GM12865 (cell line): ENCODE data around the gene SHKBP1.
A peak's percentile ranks its signal among the peaks of the same experiment; 100 is the strongest.

Experiments
- DNase-seq: peaks from one replicate; pipeline ENCODE4 v3.0.0; 2010; ENCODE audit warnings: low read depth
- H3K4me3 ChIP-seq: 2 replicates; pipeline ENCODE4 v1.5.1; 2011; ENCODE audit warnings: mild to moderate bottlenecking, low read depth, low read length, control low read depth
- TF ChIP-seq, protein P1 (sequence below): IDR thresholded peaks from 2 replicates; pipeline ENCODE4 v1.5.1; 2011; ENCODE audit warnings: low read length, control low read depth, low read depth, inconsistent platforms; ENCODE audit not compliant: insufficient read depth; ENCODE audit errors: missing control alignments

SHKBP1 gene

DNA sequence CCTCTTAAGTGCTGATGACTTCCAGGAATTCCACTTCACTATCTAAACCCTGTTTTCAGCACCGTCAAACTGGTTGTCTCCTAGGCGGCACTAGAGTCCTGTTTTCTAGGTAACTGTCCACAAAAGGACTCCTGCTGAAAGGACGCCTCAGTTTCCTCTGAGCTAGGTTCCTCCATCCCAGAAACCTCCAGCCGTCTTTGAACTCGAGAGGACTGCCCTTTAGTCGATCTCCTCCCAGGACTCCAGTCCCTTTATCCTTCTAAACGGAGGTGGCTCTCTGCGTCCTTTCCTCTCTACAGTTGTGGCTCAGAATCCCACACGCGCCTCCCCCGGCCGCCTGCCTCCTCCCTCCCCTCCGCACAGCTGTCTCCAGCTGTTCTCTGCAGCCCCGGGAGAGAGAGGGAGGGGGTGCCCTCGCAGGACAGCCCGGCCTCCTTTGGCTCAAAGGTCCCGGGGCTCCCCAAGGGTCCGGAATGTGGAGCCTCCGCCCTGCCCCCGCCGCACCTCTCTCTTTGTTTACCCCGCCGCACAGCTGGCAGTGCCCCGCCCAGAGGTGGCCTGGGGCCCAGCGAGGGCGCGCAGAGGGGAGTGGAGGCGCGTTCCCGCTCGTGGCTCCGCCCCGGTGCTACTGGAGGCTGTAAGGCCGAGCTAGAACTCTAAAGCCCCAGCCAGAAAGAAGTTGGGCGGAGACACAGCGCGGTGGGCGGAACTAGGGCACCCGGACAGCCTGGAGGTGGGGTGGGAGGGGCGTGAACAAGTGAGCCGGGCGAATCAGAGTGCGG is 26.9 kb downstream of the SHKBP1 start:
- DNase-seq, result peak; percentile 98
- peak overlapping the region; percentile 46 for H3K4me3 ChIP-seq
- TF ChIP-seq, protein P1, sequence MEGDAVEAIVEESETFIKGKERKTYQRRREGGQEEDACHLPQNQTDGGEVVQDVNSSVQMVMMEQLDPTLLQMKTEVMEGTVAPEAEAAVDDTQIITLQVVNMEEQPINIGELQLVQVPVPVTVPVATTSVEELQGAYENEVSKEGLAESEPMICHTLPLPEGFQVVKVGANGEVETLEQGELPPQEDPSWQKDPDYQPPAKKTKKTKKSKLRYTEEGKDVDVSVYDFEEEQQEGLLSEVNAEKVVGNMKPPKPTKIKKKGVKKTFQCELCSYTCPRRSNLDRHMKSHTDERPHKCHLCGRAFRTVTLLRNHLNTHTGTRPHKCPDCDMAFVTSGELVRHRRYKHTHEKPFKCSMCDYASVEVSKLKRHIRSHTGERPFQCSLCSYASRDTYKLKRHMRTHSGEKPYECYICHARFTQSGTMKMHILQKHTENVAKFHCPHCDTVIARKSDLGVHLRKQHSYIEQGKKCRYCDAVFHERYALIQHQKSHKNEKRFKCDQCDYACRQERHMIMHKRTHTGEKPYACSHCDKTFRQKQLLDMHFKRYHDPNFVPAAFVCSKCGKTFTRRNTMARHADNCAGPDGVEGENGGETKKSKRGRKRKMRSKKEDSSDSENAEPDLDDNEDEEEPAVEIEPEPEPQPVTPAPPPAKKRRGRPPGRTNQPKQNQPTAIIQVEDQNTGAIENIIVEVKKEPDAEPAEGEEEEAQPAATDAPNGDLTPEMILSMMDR, result no peak

DNA sequence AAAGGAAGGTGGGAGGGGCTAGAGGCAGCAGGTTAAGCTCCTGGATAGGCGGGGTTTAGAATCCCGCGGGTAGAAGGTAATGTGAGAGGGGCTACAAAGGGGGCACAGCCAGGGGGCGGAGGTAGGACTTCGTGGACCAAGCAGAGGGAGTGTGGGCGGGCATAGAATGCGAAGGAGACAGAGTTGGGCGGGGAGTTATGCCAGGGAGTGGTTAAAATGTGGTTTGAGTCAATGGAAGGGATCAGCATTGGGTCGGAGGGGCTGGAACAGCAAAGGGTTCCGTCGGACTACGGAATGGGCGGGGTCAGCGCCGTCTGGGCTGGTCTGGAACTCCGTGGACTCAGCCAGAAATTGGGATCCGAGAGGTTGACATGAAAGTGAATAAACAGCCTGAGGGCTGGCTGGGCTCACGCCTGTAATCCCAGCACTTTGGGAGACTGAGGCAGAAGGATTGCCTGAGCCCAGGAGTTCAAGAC is 27.5 kb downstream of the SHKBP1 start:
- TF ChIP-seq, protein P1, result no peak
- H3K4me3 ChIP-seq, result peak overlapping the region; percentile 26; the same call in 1 of the 2 replicates
- DNase-seq, result no peak

DNA sequence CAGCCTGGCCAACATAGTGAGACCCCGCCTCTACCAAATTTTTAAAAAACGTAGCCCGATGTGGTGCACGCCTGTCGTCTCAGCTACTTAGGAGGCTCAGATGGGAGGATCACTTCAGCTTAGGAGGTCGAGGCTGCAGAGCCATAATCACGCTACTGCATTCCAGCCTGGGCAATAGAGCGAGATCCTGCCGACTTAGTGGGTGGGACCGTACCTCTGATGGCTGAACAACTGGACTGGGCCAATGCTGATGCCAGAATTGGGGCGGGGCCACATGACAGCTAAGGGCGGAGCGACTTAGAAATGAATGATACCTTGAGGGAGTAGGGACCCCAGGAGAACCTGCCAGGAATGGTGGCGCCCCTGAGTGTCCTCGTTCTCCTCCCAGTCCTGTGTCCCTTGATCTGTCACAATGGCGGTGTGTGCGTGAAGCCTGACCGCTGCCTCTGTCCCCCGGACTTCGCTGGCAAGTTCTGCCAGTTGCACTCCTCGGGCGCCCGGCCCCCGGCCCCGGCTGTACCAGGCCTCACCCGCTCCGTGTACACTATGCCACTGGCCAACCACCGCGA is 28.1 kb downstream of the SHKBP1 start:
- DNase-seq, result peak; percentile 40
- peak overlapping the region; percentile 68 for H3K4me3 ChIP-seq
- TF ChIP-seq, protein P1, result no peak

DNA sequence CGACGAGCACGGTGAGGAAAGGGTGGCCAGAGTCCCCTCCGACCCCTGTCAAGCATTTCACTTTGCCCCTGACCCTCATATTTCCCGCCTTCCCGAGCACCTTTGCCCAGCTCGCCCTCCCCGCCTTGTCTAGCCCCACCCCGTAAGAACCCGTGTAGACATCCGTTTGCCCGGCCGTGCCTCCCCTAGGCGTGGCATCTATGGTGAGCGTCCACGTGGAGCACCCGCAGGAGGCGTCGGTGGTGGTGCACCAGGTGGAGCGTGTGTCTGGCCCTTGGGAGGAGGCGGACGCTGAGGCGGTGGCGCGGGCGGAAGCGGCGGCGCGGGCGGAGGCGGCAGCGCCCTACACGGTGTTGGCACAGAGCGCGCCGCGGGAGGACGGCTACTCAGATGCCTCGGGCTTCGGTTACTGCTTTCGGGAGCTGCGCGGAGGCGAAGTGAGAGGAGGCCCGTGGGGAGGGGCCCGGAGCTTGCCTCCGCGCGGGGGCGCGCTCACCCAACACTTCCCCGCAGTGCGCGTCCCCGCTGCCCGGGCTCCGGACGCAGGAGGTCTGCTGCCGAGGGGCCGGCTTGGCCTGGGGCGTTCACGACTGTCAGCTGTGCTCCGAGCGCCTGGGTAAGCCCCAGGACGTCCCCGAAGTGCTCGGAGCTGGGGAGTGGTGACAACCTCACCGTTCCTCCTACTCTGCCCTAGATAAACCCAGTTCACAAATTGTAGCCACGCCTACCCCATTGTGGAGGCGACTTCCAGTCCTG is 28.7 kb downstream of the SHKBP1 start:
- TF ChIP-seq, protein P1, result peak; percentile 16
- peak; percentile 90 for DNase-seq
- H3K4me3 ChIP-seq, result peak overlapping the region; percentile 68

DNA sequence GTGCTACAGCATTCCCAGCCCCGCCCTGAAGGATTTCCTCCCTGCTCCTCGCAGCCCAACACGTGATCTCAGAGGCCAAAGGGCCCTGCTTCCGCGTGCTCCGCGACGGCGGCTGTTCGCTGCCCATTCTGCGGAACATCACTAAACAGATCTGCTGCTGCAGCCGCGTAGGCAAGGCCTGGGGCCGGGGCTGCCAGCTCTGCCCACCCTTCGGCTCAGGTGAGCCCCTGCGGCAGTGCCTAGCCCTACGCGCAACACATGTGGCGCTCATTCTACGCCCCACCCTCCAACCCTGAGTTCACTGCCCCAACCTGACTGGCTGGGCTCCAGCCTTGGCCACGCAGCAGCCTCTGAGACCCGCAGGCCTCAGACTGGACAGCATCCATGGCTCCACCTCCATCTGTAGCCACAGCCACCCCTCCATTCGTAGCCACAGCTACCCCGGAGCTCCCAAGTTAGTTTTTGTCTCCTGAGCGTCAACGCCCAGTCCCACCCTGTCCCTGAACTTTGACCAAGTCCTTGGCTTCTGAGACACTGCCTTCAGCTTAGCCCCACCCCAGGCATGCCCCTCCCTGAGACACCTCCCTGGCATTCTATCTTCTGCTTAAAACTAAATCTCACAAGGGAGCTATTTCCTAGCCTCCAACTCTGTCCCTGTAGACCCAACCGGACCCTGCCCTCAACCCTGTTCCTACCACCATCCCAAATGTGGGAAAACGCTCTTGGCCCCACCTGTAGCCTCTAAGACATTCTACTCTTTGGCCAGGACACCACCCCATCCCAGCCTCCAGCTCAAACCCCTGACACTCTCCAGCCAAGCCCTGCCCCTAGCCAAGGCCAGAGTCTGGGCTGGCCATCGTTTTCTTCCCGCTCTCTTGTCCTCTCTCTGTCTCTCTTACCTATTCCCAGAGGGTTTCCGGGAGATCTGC is 30.9 kb downstream of the SHKBP1 start:
- H3K4me3 ChIP-seq, result no peak overlapping the region
- TF ChIP-seq, protein P1, result no peak
- DNase-seq, result no peak

DNA sequence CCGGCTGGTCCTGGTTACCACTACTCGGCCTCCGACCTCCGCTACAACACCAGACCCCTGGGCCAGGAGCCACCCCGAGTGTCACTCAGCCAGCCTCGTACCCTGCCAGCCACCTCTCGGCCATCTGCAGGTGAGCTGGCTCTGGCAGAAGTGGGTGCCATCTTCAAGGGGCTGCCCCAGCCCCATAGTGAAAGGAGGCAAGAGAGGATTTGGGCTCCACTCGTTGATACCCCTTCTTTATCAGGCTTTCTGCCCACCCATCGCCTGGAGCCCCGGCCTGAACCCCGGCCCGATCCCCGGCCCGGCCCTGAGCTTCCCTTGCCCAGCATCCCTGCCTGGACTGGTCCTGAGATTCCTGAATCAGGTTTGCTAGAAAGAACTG is 31.6 kb downstream of the SHKBP1 start:
- TF ChIP-seq, protein P1, result no peak
- DNase-seq, result no peak
- H3K4me3 ChIP-seq, result no peak overlapping the region
